GM12878 (cell line): ENCODE results near the gene SEPTIN14. TPM values are rescaled to one million over a fixed set of nuclear protein-coding genes. Genes with fewer than 3 reads are reported as not detected.

Experiments
- ATAC-seq: fragments of 200-7000 bp; cut with Tn5 transposase; 3 replicates; pipeline ENCODE4 v1.9.1; 2020; ENCODE audit warnings: mild to moderate bottlenecking, moderate library complexity
- BruUV-seq: library from RNA; stranded (reverse); fragments of 400-500 nt; replicated peaks from 2 replicates; lab custom pipeline; 2021; lab: Mats Ljungman, UMichigan
- CTCF ChIA-PET: fragments of 300-600 bp; sonication (Branson Sonifier 250); formaldehyde crosslinking; extraction: SDS; loops from one replicate; lab custom pipeline; 2021; ENCODE audit warnings: inconsistent platforms; lab: Yijun Ruan, JAX
- POLR2A ChIA-PET: fragments of 350-600 bp; formaldehyde crosslinking; extraction: SDS; loops from one replicate; lab custom pipeline; 2021; ENCODE audit warnings: inconsistent platforms; lab: Charles Lee
- RAD21 ChIA-PET: fragments of 300-600 bp; sonication (Branson Sonifier 250); formaldehyde crosslinking; loops from one replicate; lab custom pipeline; 2023; ENCODE audit warnings: antibody characterized with exemption; ENCODE audit not compliant: unreplicated experiment; lab: Charles Lee
- SMC1A ChIA-PET: fragments of 300-600 bp; sonication (Branson Sonifier 250); formaldehyde crosslinking; loops from one replicate; lab custom pipeline; 2023; ENCODE audit not compliant: unreplicated experiment, uncharacterized antibody; lab: Charles Lee
- DNase-seq: peaks from one replicate; pipeline ENCODE4 v3.0.0-alpha.2; 2011; ENCODE audit warnings: low read depth, low spot score
- FAIRE-seq: peaks from 3 replicates; lab custom pipeline; 2011; peaks lifted over from hg19 to GRCh38; lab: Jason Lieb, UNC
- H2AFZ ChIP-seq: 2 replicates; pipeline ENCODE4 v1.6.0; 2011; ENCODE audit warnings: low read depth, low read length, control low read depth; ENCODE audit not compliant: control insufficient read depth
- H3K27ac ChIP-seq: 2 replicates; pipeline ENCODE4 v1.5.1; 2011; ENCODE audit warnings: control low read depth; ENCODE audit not compliant: control insufficient read depth, insufficient read depth
- H3K27me3 ChIP-seq, 2 experiments: replicated peaks in 1 of 2; 2 replicates each; pipeline versions ENCODE4 v1.6.0 to v1.6.1; 2011; ENCODE audit warnings: low read length in 1 of 2; ENCODE audit not compliant: control insufficient read depth in 2 of 2, insufficient read depth in 2 of 2
- H3K36me3 ChIP-seq, 2 experiments: 2 replicates each; pipeline ENCODE4 v1.5.1; 2011; ENCODE audit warnings: low read length in 1 of 2; ENCODE audit not compliant: control insufficient read depth in 2 of 2, insufficient read depth in 2 of 2
- H3K4me1 ChIP-seq: 2 replicates; pipeline ENCODE4 v1.6.1; 2011; ENCODE audit warnings: mild to moderate bottlenecking, low read length, moderate library complexity, mixed read lengths; ENCODE audit not compliant: control insufficient read depth, insufficient read depth
- H3K4me2 ChIP-seq: 2 replicates; pipeline ENCODE4 v1.6.0; 2011; ENCODE audit warnings: control low read depth; ENCODE audit not compliant: control insufficient read depth, insufficient read depth
- H3K4me3 ChIP-seq: fragments of 200-600 bp; sonication (generic); 2 replicates; pipeline ENCODE4 v1.5.1; 2016
- H3K79me2 ChIP-seq: 2 replicates; pipeline ENCODE4 v1.6.0; 2011; ENCODE audit warnings: low read length; ENCODE audit not compliant: control insufficient read depth, insufficient read depth
- H3K9ac ChIP-seq: 2 replicates; pipeline ENCODE4 v1.8.0; 2011; ENCODE audit warnings: low read length, control low read depth, mixed read lengths; ENCODE audit not compliant: control insufficient read depth, insufficient read depth
- H3K9me3 ChIP-seq: replicated peaks from 3 replicates; pipeline ENCODE4 v1.5.1; 2011; ENCODE audit warnings: mild to moderate bottlenecking, low read length; ENCODE audit not compliant: control insufficient read depth, insufficient read depth
- H4K20me1 ChIP-seq: 2 replicates; pipeline ENCODE4 v1.6.0; 2011; ENCODE audit not compliant: control insufficient read depth, insufficient read depth
- HDGF ChIP-seq: fragments of 450-650 bp; IDR thresholded peaks from 2 replicates; pipeline ENCODE4 v1.6.1; 2016; ENCODE audit warnings: antibody characterized with exemption
- KDM1A ChIP-seq: fragments of 200-600 bp; sonication (generic); IDR thresholded peaks from 2 replicates; pipeline ENCODE4 v1.6.1; 2016; ENCODE audit warnings: borderline replicate concordance
- RAD21 ChIP-seq: IDR thresholded peaks from 2 replicates; pipeline ENCODE4 v1.6.1; 2011; ENCODE audit warnings: mild to moderate bottlenecking, low read depth, low read length, moderate library complexity; ENCODE audit not compliant: insufficient read depth
- RELA ChIP-seq: fragments of 450-650 bp; IDR thresholded peaks from 2 replicates; pipeline ENCODE4 v1.8.0; 2014; ENCODE audit warnings: borderline replicate concordance; ENCODE audit not compliant: partially characterized antibody
- ZBTB4 ChIP-seq: fragments of 450-650 bp; formaldehyde crosslinking; IDR thresholded peaks from 2 replicates; pipeline ENCODE4 v1.4.0; 2022; ENCODE audit warnings: mild to moderate bottlenecking, moderate library complexity
- WGBS: methylation state at CpG from one replicate; pipeline ENCODE4 v1.1.6; 2016; ENCODE audit warnings: low lambda C conversion rate; ENCODE audit not compliant: insufficient replicate concordance, insufficient coverage; ENCODE audit errors: missing lambda C conversion rate; 5-methylcytosine and 5-hydroxymethylcytosine counted together
- in situ Hi-C: fragments of 300-500 bp; cut with MboI; formaldehyde crosslinking; loops from 9 replicates; pipeline ENCODE4 v1.14.3; 2018; ENCODE audit warnings: mixed read lengths
- intact Hi-C: fragments of 100-400 bp; cut with micrococcal nuclease; formaldehyde crosslinking; loops from one replicate; pipeline ENCODE4 v1.14.2; 2022; ENCODE audit not compliant: unreplicated experiment
- polyA plus RNA-seq, 11 experiments: library from polyadenylated mRNA; depleted of rRNA in 4 of 11; unstranded in 6 of 11; stranded (reverse) in 5 of 11; fragments of >200 nt; fragmentation: Nextera tagmentation in 4 of 11; fragmentation: Illumina TruSeq in 1 of 11; extraction: Ambion mirVana in 4 of 11; extraction: Trizol in 1 of 11; gene quantifications; 1 replicate in 1 of 11; 2 replicates in 10 of 11; pipeline versions ENCODE4 v1.2.1 to v1.2.3, GENCODE V29; 2011 to 2016; ENCODE audit warnings: inconsistent platforms in 2 of 11, missing spikeins in 2 of 11, low read depth in 1 of 11
- total RNA-seq, 4 experiments: library from RNA; depleted of rRNA in 3 of 4; stranded (reverse); fragments of >200 nt in 3 of 4; fragmentation: Illumina TruSeq in 1 of 4; extraction: Trizol in 1 of 4; gene quantifications; 2 replicates each; pipeline versions ENCODE4 v1.2.1 to v1.2.3, GENCODE V29; 2013 to 2021

The SEPTIN14 gene
- total and polyA plus RNA-seq, 10 of the 15 experiments (the other 5 are each of a cell fraction or from before 2014, with no cell fraction given): 0.01 TPM; not detected in 9

- TF ChIP-seq RAD21 (no peak), RELA (no peak), HDGF (no peak), KDM1A (no peak), ZBTB4 (no peak)
- Histone ChIP-seq H3K27ac (no peak overlapping the region), H3K36me3 (no peaks in the 10 kb centered on the region), H3K27me3 (no peaks in the 10 kb centered on the region), H3K4me3 (no peak overlapping the region), H3K4me2 (no peak overlapping the region), H3K79me2 (no peaks in the 10 kb centered on the region), H2AFZ (no peak overlapping the region), H3K4me1 (no peaks in the 10 kb centered on the region), H3K9ac (no peak overlapping the region), H3K9me3 (no peaks in the 10 kb centered on the region), H4K20me1 (no peaks in the 10 kb centered on the region)
- DNase-seq: no peak
- intact Hi-C loops: loop anchor here (10.0 kb wide), 1 partner anchor 220 kb away; the partner anchor contains the start of gene CHCHD2
- CTCF ChIA-PET: no interaction called here
- POLR2A ChIA-PET: no interaction called here
- WGBS: 57% methylated on average over 3 of the region's 3 CpGs
- BruUV-seq: no TSS peak
- in situ Hi-C loops: loop anchor here (25.0 kb wide), 1 partner anchor 1122 kb away; the partner anchor contains the start of gene SEC61G
- RAD21 ChIA-PET: no interaction called here
- no peak for ATAC-seq
- FAIRE-seq: no peak
- SMC1A ChIA-PET: no interaction called here
These were observed 21.8 kb upstream of the SEPTIN14 start for GRCh38 chr7:55884321-55884720.
